Testis (tissue), 3 donors: Measurements from ENCODE around the gene SPIRE1. TPM values are rescaled to one million over a fixed set of nuclear protein-coding genes. Genes with fewer than 3 reads are reported as not detected.
"Not testable (repeated sequence)": the region's sequence is repeated elsewhere in the genome, so short reads cannot be mapped to it uniquely, and the experiment has no call there.

Experiments used
- DNase-seq: peaks from one replicate; pipeline ENCODE4 v3.0.0-alpha.2; 2019
- H3K27ac ChIP-seq, 2 donors: fragments of 200-600 bp; sonication (generic); one replicate each; pipeline ENCODE4 v1.5.1; 2019
- H3K27me3 ChIP-seq: fragments of 200-600 bp; sonication (generic); one replicate; pipeline ENCODE4 v1.5.1; 2019
- H3K36me3 ChIP-seq: fragments of 200-600 bp; sonication (generic); one replicate; pipeline ENCODE4 v1.5.1; 2017; ENCODE audit warnings: low read depth; ENCODE audit errors: missing control alignments
- H3K4me1 ChIP-seq: fragments of 200-600 bp; sonication (generic); one replicate; pipeline ENCODE4 v1.5.1; 2019
- H3K4me3 ChIP-seq, 2 donors: fragments of 200-600 bp; sonication (generic); one replicate each; pipeline ENCODE4 v1.5.1; 2017 to 2019
- H3K9me3 ChIP-seq: fragments of 200-600 bp; sonication (generic); one replicate; pipeline ENCODE4 v1.5.1; 2017
- POLR2A ChIP-seq: fragments of 450-650 bp; IDR thresholded peaks from one replicate; pipeline ENCODE4 v1.6.1; 2017; ENCODE audit warnings: antibody characterized with exemption, mild to moderate bottlenecking, moderate library complexity
- WGBS, 2 donors: methylation state at CpG; one replicate each; pipeline ENCODE4 v1.1.5; 2018; 5-methylcytosine and 5-hydroxymethylcytosine counted together
- intact Hi-C: fragments of 100-400 bp; cut with DNase I; formaldehyde crosslinking; loops from one replicate; pipeline ENCODE4 v1.15.1; 2023; ENCODE audit warnings: low total_unique reads
- polyA plus RNA-seq: library from polyadenylated mRNA; stranded (reverse); fragments of 350-450 nt; fragmentation: Illumina TruSeq; extraction: RNeasy Lipid Tissue Mini Kit (QIAGEN cat#74804); gene quantifications from one replicate; pipeline ENCODE4 v1.2.3, GENCODE V29; 2014; ENCODE audit warnings: low read depth, low replicate concordance; ENCODE audit not compliant: insufficient read depth
- total RNA-seq, 2 donors: library from RNA; depleted of rRNA; stranded (reverse); fragments of >200 nt; gene quantifications; one replicate each; pipeline ENCODE4 v1.2.3, GENCODE V29; 2016
- TF ChIP-seq, protein P1 (sequence below), 3 experiments: fragments of 450-650 bp in 2 of 3; fragments of 200-600 bp in 1 of 3; sonication (generic) in 1 of 3; IDR thresholded peaks; one replicate each; pipeline ENCODE4 v1.5.1; 2016 to 2019; ENCODE audit warnings: antibody characterized with exemption in 3 of 3, mild to moderate bottlenecking in 2 of 3, moderate library complexity in 1 of 3

SPIRE1 gene
- total and polyA plus RNA-seq, 3 donors from 2014 or later = 46.8 to 83.5 (median 67.6) TPM

DNA sequence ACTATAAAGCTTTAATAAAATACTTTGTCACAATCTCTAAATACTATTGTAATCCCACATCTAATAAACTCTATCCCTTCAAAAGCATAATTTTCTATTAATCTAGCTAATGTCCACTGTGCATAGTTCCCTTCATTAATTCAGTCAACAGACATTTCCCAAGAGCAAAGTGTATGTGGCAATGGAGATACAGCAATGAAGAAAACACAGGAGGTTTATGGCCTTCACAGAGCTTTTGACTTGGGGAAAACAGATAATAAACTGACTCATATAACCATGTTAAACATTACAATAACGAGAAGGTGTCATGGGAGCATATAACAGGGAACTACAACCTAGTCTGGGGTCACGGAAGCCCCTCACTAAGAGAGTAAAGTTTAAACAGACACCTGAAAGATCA is 86.3 kb downstream of the SPIRE1 start:
- 96 to 98% methylated on average over 2 of the region's 2 CpGs for WGBS, 2 donors
- Histone ChIP-seq H3K4me1 (no peaks in the 10 kb centered on the region), H3K27me3 (no peaks in the 10 kb centered on the region), H3K27ac (no peak overlapping the region), H3K36me3 (no peaks in the 10 kb centered on the region), H3K4me3 (no peak overlapping the region), H3K9me3 (no peaks in the 10 kb centered on the region)
- TF ChIP-seq, protein P1, sequence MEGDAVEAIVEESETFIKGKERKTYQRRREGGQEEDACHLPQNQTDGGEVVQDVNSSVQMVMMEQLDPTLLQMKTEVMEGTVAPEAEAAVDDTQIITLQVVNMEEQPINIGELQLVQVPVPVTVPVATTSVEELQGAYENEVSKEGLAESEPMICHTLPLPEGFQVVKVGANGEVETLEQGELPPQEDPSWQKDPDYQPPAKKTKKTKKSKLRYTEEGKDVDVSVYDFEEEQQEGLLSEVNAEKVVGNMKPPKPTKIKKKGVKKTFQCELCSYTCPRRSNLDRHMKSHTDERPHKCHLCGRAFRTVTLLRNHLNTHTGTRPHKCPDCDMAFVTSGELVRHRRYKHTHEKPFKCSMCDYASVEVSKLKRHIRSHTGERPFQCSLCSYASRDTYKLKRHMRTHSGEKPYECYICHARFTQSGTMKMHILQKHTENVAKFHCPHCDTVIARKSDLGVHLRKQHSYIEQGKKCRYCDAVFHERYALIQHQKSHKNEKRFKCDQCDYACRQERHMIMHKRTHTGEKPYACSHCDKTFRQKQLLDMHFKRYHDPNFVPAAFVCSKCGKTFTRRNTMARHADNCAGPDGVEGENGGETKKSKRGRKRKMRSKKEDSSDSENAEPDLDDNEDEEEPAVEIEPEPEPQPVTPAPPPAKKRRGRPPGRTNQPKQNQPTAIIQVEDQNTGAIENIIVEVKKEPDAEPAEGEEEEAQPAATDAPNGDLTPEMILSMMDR (IDR thresholded peaks at IDR 0.05) = no peak
- no peak for TF ChIP-seq POLR2A
- intact Hi-C loops = no loop called here
- no peak for DNase-seq

DNA sequence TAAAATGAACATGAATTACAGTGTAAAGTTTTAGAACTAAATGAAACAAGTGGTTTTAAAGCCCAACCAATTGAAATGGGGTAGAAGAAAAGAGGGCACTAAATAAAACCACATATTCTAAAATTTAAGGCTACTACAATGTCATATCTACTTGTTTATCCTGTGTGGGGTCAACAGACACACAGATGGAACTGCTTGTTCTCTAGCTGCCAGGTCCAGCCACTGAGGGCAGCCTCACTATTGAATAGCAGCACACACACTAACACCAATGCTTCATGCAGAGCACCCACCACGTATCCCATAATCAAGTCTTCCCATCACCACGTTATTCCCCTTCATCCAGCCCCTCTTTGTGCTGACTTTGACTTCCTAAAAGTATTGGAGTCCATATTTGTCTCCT is 88.1 kb downstream of the SPIRE1 start:
- 60 to 94% methylated on average over 2 of the region's 2 CpGs for WGBS, 2 donors
- intact Hi-C loops = no loop called here

DNA sequence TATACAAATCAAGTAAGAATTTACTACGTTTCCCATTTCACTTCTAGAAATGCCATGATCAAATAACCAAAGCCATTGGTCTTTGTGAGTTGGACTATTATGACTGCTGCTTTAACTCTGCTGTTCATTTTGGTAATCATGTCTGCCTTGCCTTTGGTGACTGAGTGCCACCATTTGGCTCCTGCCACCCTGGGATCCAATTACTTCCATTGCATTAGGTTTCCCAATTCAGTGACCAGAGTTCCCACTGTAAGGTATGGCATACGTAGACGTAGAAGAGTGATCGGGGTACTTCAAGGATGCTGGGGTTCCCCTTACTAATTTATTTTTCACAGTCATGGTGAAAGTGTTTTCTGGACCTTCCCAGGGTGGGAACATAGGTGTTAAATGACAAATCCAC is 90.1 kb downstream of the SPIRE1 start:
- 94 to 95% methylated on average over 4 of the region's 4 CpGs for WGBS, 2 donors
- H3K4me1 ChIP-seq = no peaks in the 10 kb centered on the region
- no peak overlapping the region for H3K4me3 ChIP-seq
- TF ChIP-seq, protein P1 (IDR thresholded peaks at IDR 0.05) = no peak
- TF ChIP-seq POLR2A = no peak
- H3K27me3 ChIP-seq = no peaks in the 10 kb centered on the region
- H3K36me3 ChIP-seq = no peaks in the 10 kb centered on the region
- no peaks in the 10 kb centered on the region for H3K9me3 ChIP-seq
- H3K27ac ChIP-seq = no peak overlapping the region
- intact Hi-C loops = no loop called here
- DNase-seq = no peak

More for the DNA sequence above, 88.1 kb downstream of the SPIRE1 start:
- Histone ChIP-seq H3K36me3 (no peaks in the 10 kb centered on the region), H3K27ac (no peak overlapping the region), H3K9me3 (no peaks in the 10 kb centered on the region), H3K27me3 (no peaks in the 10 kb centered on the region), H3K4me3 (no peak overlapping the region), H3K4me1 (no peaks in the 10 kb centered on the region)
- TF ChIP-seq, protein P1 (IDR thresholded peaks at IDR 0.05) = no peak
- no peak for TF ChIP-seq POLR2A
- DNase-seq = no peak

DNA sequence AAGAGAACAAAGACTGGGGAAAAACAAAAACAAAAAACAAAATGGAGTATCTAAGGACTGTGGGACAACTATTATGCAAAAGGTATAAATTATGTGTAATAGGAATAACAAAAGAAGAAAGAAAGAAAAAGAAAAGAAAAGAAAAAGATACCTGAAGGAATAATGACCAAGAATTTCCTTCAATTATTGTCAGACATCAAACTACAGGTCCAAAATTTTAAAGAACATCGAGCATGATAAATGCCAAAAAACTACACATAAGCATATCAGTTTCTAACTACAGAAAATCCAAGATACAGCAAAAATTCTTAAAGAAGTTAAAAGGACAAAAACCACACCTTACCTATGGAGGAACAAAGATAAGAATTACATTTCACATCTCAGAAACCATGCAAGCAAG is 93.0 kb downstream of the SPIRE1 start:
- no peak for DNase-seq
- no peak overlapping the region for H3K4me3 ChIP-seq
- 93 to 96% methylated on average over 1 of the region's 1 CpG for WGBS, 2 donors
- H3K4me1 ChIP-seq = no peaks in the 10 kb centered on the region
- no peaks in the 10 kb centered on the region for H3K36me3 ChIP-seq
- TF ChIP-seq, protein P1 (IDR thresholded peaks at IDR 0.05) = no peak
- no peak for TF ChIP-seq POLR2A
- no peaks in the 10 kb centered on the region for H3K27me3 ChIP-seq
- intact Hi-C loops = no loop called here
- H3K9me3 ChIP-seq = no peaks in the 10 kb centered on the region
- no peak overlapping the region for H3K27ac ChIP-seq

DNA sequence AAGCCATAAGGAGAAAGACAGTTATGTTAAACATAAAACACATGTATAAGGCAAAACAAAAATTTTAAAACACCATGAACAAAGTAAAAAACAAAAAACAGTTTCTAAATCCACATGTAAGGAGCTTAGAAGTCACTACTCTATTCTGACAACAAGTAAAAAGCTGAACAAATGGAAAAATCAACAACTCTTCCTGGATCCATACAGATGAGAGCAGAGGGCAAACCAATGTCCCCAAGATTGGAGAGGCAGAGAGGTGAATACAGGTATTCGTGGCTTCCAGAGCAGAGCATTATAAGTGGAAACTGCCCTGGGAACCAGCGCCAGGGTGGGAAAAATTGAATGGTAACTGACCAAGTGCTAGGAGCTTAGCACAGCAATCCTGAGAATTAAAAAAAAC is 93.5 kb downstream of the SPIRE1 start:
- H3K27ac ChIP-seq = no peak overlapping the region

DNA sequence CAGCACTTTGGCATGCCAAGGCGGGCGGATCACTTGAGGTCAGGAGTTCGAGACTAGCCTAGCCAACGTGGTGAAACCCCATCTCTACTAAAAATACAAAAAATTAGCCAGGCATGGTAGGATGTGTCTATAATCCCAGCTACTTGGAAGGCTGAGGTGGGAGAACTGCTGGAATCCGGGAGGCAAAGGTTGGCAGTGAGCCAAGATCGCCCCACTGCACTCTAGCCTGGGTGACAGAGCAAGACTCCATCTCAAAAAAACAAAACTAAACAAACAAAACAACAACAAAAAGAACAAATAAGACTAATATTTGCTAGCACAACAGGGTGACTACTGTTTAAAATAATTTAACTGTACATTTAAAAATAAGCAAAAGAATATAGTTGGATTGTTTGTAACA is 97.3 kb downstream of the SPIRE1 start:
- H3K27ac ChIP-seq, H3K27me3 ChIP-seq, DNase-seq, intact Hi-C loops, H3K4me1 ChIP-seq, H3K9me3 ChIP-seq, H3K4me3 ChIP-seq, H3K36me3 ChIP-seq: not testable (repeated sequence)
- WGBS, 2 donors = 83% methylated on average over 6 of the region's 6 CpGs

More for the DNA sequence above, 93.5 kb downstream of the SPIRE1 start:
- H3K36me3 ChIP-seq = no peaks in the 10 kb centered on the region
- H3K27me3 ChIP-seq = no peaks in the 10 kb centered on the region
- no peak for DNase-seq
- H3K9me3 ChIP-seq = no peaks in the 10 kb centered on the region
- 91 to 96% methylated on average over 2 of the region's 2 CpGs for WGBS, 2 donors
- H3K4me1 ChIP-seq = no peaks in the 10 kb centered on the region
- intact Hi-C loops = no loop called here
- TF ChIP-seq POLR2A = no peak
- TF ChIP-seq, protein P1 (IDR thresholded peaks at IDR 0.05) = no peak
- H3K4me3 ChIP-seq = no peak overlapping the region
